Tibial nerve (tissue), 4 donors: ENCODE results near the gene PRKCH. TPM values are rescaled to one million over a fixed set of nuclear protein-coding genes. Genes with fewer than 3 reads are reported as not detected.
A peak's percentile ranks its signal among the peaks of the same experiment; 100 is the strongest.

Experiments used
- DNase-seq, 2 donors: peaks; one replicate each; pipeline ENCODE4 v3.0.0-alpha.2; 2019; ENCODE audit warnings: low spot score in 2 of 2
- H3K27ac ChIP-seq, 4 donors: fragments of 200-600 bp; sonication (generic) in 3 of 4; one replicate each; pipeline ENCODE4 v1.5.1; 2017 to 2019; ENCODE audit warnings: mild to moderate bottlenecking in 1 of 4
- H3K27me3 ChIP-seq, 2 donors: fragments of 200-600 bp; sonication (generic) in 1 of 2; one replicate each; pipeline versions ENCODE4 v1.5.1 to v1.6.0; 2017 to 2019
- H3K36me3 ChIP-seq, 3 donors: fragments of 200-600 bp; sonication (generic); one replicate each; pipeline ENCODE4 v1.5.1; 2018 to 2019
- H3K4me1 ChIP-seq, 4 donors: fragments of 200-600 bp; sonication (generic) in 3 of 4; one replicate each; pipeline ENCODE4 v1.5.1; 2017 to 2019
- H3K4me3 ChIP-seq, 4 donors: fragments of 200-600 bp; sonication (generic) in 3 of 4; one replicate each; pipeline ENCODE4 v1.5.1; 2017 to 2019; ENCODE audit warnings: mild to moderate bottlenecking in 1 of 4, moderate library complexity in 1 of 4
- H3K9me3 ChIP-seq, 4 donors: fragments of 200-600 bp; sonication (generic) in 3 of 4; one replicate each; pipeline ENCODE4 v1.5.1; 2017 to 2019
- EP300 ChIP-seq, 2 donors: sonication (generic); formaldehyde crosslinking; IDR thresholded peaks; one replicate each; pipeline ENCODE4 v1.6.1; 2017; ENCODE audit warnings: antibody characterized with exemption in 2 of 2, mild to moderate bottlenecking in 1 of 2
- POLR2A ChIP-seq, 2 donors: fragments of 450-650 bp; IDR thresholded peaks; one replicate each; pipeline ENCODE4 v1.6.1; 2017; ENCODE audit warnings: antibody characterized with exemption in 2 of 2, mild to moderate bottlenecking in 2 of 2, moderate library complexity in 2 of 2
- WGBS, 2 donors: methylation state at CpG; one replicate each; pipeline ENCODE4 v1.1.5; 2018; 5-methylcytosine and 5-hydroxymethylcytosine counted together
- total RNA-seq, 4 donors: library from RNA; depleted of rRNA; stranded (reverse); fragments of >200 nt; gene quantifications; one replicate each; pipeline ENCODE4 v1.1.0, GENCODE V29; 2016
- TF ChIP-seq, protein P1 (sequence below), 5 experiments: fragments of 200-600 bp in 3 of 5; fragments of 450-650 bp in 2 of 5; sonication (generic) in 3 of 5; IDR thresholded peaks; one replicate each; pipeline ENCODE4 v1.5.1; 2016 to 2019; ENCODE audit warnings: antibody characterized with exemption in 5 of 5, mild to moderate bottlenecking in 3 of 5, moderate library complexity in 2 of 5

PRKCH gene
- total RNA-seq, 4 donors from 2014 or later, result 26.4 to 33.9 (median 29.2) TPM

DNA sequence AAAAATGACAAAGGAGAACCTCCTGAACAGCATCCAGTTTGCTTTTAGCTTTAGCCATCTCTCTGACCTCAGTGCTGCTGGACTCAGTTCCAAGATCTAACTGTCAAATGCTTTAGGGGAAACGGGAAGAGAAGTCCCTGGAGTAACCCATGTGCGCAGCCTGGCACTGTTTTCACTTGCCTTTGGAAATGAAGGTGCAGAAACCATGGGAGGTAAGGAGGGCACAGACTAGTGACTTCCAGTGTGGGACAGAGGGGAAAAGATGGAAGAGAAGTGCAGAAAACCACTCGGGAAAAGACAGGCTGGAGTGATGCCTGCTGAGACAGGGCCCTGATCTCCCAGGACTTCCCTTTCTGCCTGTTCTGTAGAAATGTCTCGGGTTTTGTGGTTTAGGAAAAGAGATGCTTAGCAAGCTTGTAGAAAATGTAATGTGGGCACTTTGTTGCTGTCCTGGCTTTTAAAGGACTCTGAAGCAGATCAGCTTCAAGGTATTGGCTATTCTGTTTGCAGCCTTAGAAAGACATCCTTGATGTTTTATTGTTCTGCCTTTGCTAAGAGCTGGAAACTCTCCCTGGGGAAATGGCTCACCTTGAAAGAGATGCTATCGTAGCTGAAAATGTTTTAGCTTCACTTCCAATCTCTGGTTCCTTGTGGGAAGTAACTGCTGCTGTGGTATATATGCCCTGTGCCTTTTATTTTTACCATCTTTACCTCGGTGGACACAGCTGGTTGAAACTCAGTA, 249.3 kb downstream of the PRKCH start:
- 59 to 68% methylated on average over 6 of the region's 6 CpGs for whole genome bisulfite sequencing, 2 donors
- no peak for DNase-seq
- no peak overlapping the region for H3K4me3 ChIP-seq
- peaks cover 0 to 10% of the 10 kb centered on the region in 2 donors for H3K27me3 ChIP-seq
- peaks cover 0 to 55% (median 18%) of the 10 kb centered on the region in 4 donors for H3K4me1 ChIP-seq
- no peaks in the 10 kb centered on the region for H3K36me3 ChIP-seq
- H3K9me3 ChIP-seq, result no peaks in the 10 kb centered on the region
- H3K27ac ChIP-seq, result peak overlapping the region in 3 of 4 donors; percentile 2 to 68 (median 56)
- TF ChIP-seq POLR2A (IDR thresholded peaks at IDR 0.05) (no peak), EP300 (IDR thresholded peaks at IDR 0.05) (peak in 1 of 2 donors; percentile 45)
- TF ChIP-seq, protein P1, sequence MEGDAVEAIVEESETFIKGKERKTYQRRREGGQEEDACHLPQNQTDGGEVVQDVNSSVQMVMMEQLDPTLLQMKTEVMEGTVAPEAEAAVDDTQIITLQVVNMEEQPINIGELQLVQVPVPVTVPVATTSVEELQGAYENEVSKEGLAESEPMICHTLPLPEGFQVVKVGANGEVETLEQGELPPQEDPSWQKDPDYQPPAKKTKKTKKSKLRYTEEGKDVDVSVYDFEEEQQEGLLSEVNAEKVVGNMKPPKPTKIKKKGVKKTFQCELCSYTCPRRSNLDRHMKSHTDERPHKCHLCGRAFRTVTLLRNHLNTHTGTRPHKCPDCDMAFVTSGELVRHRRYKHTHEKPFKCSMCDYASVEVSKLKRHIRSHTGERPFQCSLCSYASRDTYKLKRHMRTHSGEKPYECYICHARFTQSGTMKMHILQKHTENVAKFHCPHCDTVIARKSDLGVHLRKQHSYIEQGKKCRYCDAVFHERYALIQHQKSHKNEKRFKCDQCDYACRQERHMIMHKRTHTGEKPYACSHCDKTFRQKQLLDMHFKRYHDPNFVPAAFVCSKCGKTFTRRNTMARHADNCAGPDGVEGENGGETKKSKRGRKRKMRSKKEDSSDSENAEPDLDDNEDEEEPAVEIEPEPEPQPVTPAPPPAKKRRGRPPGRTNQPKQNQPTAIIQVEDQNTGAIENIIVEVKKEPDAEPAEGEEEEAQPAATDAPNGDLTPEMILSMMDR (IDR thresholded peaks at IDR 0.05), result no peak

DNA sequence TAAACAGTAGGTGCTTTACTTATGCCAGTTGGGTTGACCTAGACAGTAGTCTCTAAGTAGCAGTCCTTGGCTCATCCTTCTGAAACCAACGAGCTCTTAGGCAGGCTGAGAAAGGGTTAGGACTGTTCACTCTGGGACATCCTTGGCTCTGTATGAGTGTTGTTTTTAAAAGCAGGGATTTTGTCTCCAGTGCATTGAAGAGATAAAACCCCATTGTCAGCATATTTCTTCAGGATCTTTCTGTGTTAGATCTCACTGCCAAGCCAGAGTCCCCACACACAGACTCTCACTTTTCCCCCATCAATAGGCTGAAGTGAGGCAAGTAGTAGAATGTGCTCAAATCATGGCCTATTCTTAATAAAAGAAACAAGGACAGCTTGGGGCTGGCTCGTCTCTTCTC, 250.5 kb downstream of the PRKCH start:
- H3K4me1 ChIP-seq, result peaks cover 0 to 53% (median 18%) of the 10 kb centered on the region in 4 donors
- no peak for TF ChIP-seq EP300 (IDR thresholded peaks at IDR 0.05)
- no peak for TF ChIP-seq POLR2A (IDR thresholded peaks at IDR 0.05)
- TF ChIP-seq, protein P1 (IDR thresholded peaks at IDR 0.05), result no peak
- 49 to 52% methylated on average over 2 of the region's 2 CpGs for whole genome bisulfite sequencing, 2 donors

DNA sequence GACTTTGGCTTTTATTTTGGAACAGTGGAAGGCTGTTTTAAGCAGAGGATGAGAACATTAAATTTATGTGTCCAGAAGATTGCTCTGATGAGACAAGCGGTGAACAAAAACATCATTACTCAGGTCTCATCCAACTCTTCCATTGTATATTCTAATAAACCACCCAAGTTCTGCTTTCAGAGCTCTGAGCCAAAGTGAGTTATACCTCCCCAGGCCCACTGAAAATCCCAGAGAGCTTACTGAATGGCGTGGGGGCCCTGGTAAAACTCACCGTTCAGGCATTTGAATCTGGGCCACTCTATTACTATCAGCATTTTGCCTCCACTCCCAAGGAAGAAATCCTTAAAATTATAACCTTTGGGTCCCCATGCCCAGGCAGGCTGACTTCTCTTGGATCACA, 251.9 kb downstream of the PRKCH start:
- Histone ChIP-seq H3K27me3 (peaks cover 0 to 10% of the 10 kb centered on the region in 2 donors), H3K4me1 (peaks cover 0 to 45% (median 14%) of the 10 kb centered on the region in 4 donors), H3K27ac (peak overlapping the region in 2 of 4 donors; percentile 26 to 39), H3K9me3 (no peaks in the 10 kb centered on the region), H3K36me3 (no peaks in the 10 kb centered on the region), H3K4me3 (no peak overlapping the region)
- TF ChIP-seq POLR2A (IDR thresholded peaks at IDR 0.05), result no peak
- no peak for TF ChIP-seq EP300 (IDR thresholded peaks at IDR 0.05)
- TF ChIP-seq, protein P1 (IDR thresholded peaks at IDR 0.05), result no peak
- WGBS, 2 donors, result 61 to 64% methylated on average over 3 of the region's 3 CpGs
- DNase-seq, result no peak

More for the DNA sequence above, 250.5 kb downstream of the PRKCH start:
- Histone ChIP-seq H3K27ac (no peak overlapping the region), H3K27me3 (peaks cover 0 to 10% of the 10 kb centered on the region in 2 donors), H3K9me3 (no peaks in the 10 kb centered on the region), H3K36me3 (no peaks in the 10 kb centered on the region), H3K4me3 (no peak overlapping the region)
- DNase-seq, result no peak

DNA sequence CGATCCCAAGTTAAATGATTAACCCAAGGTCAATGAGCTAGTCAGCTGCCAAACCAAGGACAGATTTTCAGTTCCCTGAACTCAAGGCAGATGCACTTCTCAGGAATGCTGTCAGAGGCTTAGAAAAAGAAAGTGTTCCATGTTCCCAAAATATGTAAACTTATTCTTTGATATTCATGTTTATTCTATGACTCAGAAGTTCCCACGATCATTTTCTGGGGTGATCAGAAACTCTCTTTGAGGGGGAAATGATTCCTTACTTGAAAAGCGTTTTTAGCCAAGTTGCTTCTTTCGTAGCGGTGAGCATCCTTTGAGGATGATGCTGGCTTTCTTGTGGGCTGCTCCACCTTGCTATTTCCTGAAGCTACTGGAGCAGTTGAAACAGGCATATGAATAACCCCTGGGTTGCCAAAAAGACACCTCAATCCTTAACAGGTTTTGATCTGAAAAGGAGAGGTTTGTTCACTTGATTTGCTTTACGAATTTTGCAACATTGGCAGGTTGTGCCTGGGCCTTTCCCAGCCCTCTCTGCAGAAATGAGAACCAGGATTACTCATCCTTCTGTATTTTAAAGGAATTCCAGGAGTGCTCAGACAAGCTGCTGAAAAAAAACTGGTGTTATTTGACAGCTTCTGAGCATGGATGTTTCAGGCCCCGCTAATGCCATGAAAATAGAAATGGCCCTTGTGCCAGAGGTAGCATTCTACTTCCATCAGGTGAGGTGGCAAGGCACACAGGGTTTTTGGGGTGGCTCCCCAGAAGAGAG, 252.6 kb downstream of the PRKCH start:
- Histone ChIP-seq H3K27ac (peak overlapping the region in 2 of 4 donors; percentile 26 to 39), H3K9me3 (no peaks in the 10 kb centered on the region), H3K36me3 (no peaks in the 10 kb centered on the region), H3K27me3 (peaks cover 0 to 8% of the 10 kb centered on the region in 2 donors), H3K4me3 (no peak overlapping the region), H3K4me1 (peaks cover 0 to 39% (median 10%) of the 10 kb centered on the region in 4 donors)
- TF ChIP-seq POLR2A (IDR thresholded peaks at IDR 0.05) (no peak), EP300 (IDR thresholded peaks at IDR 0.05) (no peak)
- TF ChIP-seq, protein P1 (IDR thresholded peaks at IDR 0.05), result no peak
- DNase-seq, result no peak
- WGBS, 2 donors, result 55 to 56% methylated on average over 7 of the region's 7 CpGs

DNA sequence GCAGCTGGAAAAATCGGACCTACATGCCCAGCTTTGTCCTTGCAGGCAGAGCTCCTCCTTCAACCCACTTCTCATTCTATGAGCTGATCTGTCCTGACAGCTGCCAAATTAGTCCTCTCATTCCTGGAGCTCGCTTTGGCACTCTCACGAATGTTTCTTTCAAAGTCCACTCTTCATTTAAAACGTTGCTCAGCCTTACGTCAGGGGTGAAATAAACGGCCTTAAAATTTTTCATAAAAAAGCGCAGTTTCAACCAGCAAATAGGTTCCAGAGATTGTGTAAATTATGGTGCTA, 253.1 kb downstream of the PRKCH start:
- TF ChIP-seq, protein P1 (IDR thresholded peaks at IDR 0.05), result no peak
- TF ChIP-seq EP300 (IDR thresholded peaks at IDR 0.05), result no peak
- no peak for TF ChIP-seq POLR2A (IDR thresholded peaks at IDR 0.05)
- Histone ChIP-seq H3K27ac (no peak overlapping the region), H3K4me1 (peaks cover 0 to 34% (median 5%) of the 10 kb centered on the region in 4 donors), H3K9me3 (no peaks in the 10 kb centered on the region), H3K36me3 (no peaks in the 10 kb centered on the region), H3K4me3 (no peak overlapping the region), H3K27me3 (peaks cover 0 to 3% of the 10 kb centered on the region in 2 donors)
- WGBS, 2 donors, result 89 to 91% methylated on average over 7 of the region's 7 CpGs
- DNase-seq, result no peak
